K562 (cell line): Measurements from ENCODE around the gene BID. TPM values are rescaled to one million over a fixed set of nuclear protein-coding genes. Genes with fewer than 3 reads are reported as not detected.

ENCODE experiments used
- BHLHE40 ChIP-seq: IDR thresholded peaks from 2 replicates; pipeline ENCODE4 v1.6.1; 2011; ENCODE audit warnings: low read length, improper control_type of control experiment
- CBFA2T3 ChIP-seq: fragments of 450-650 bp; IDR thresholded peaks from 2 replicates; pipeline ENCODE4 v1.6.1; 2017
- EHMT2 ChIP-seq: fragments of 450-650 bp; IDR thresholded peaks from 2 replicates; pipeline ENCODE4 v1.6.1; 2018; ENCODE audit warnings: antibody characterized with exemption
- FIP1L1 ChIP-seq: fragments of 200-400 bp; formaldehyde crosslinking; IDR thresholded peaks from 2 replicates; pipeline ENCODE4 v1.6.1; 2018; ENCODE audit warnings: mild to moderate bottlenecking, low read depth, low read length; ENCODE audit not compliant: poor library complexity, severe bottlenecking
- LCOR ChIP-seq: sonication (generic); formaldehyde crosslinking; IDR thresholded peaks from 2 replicates; pipeline ENCODE4 v1.8.0; 2022; ENCODE audit warnings: mild to moderate bottlenecking, missing genetic modification reagents
- MTA3 ChIP-seq: fragments of 450-650 bp; formaldehyde crosslinking; IDR thresholded peaks from 2 replicates; pipeline ENCODE4 v1.6.1; 2017; ENCODE audit warnings: mild to moderate bottlenecking, borderline replicate concordance
- PPARD ChIP-seq: fragments of 250-450 bp; sonication (Bioruptor Pico); IDR thresholded peaks from 2 replicates; pipeline ENCODE4 v1.8.0; 2022; ENCODE audit warnings: inconsistent platforms, mild to moderate bottlenecking, moderate library complexity
- ZNF133 ChIP-seq: fragments of 250-450 bp; sonication (Bioruptor Pico); IDR thresholded peaks from 2 replicates; pipeline ENCODE4 v1.4.0; 2020; ENCODE audit warnings: mild to moderate bottlenecking
- ZNF696 ChIP-seq: fragments of 250-450 bp; sonication (Bioruptor Pico); conservative IDR thresholded peaks from 2 replicates; pipeline ENCODE4 v1.4.0; 2020; ENCODE audit warnings: mild to moderate bottlenecking, moderate library complexity
- polyA plus RNA-seq, 8 experiments: library from polyadenylated mRNA; depleted of rRNA in 4 of 8; stranded (reverse) in 5 of 8; unstranded in 3 of 8; fragments of >200 nt; fragmentation: Nextera tagmentation in 2 of 8; fragmentation: Illumina TruSeq in 1 of 8; extraction: Ambion mirVana in 2 of 8; extraction: Trizol in 1 of 8; gene quantifications; 2 replicates each; pipeline versions ENCODE4 v1.2.1 to v1.2.3, GENCODE V29; 2011 to 2014; ENCODE audit warnings: inconsistent platforms in 1 of 8, missing spikeins in 1 of 8
- total RNA-seq, 7 experiments: library from RNA; depleted of rRNA in 6 of 7; stranded (reverse); fragments of >200 nt in 6 of 7; fragmentation: Illumina TruSeq in 2 of 7; extraction: Trizol in 2 of 7; gene quantifications; 2 replicates each; pipeline versions ENCODE4 v1.2.1 to v1.2.3, GENCODE V29; 2011 to 2021; ENCODE audit warnings: low replicate concordance in 1 of 7
- TF ChIP-seq, protein P1 (sequence below), 2 experiments: fragments of 450-650 bp; IDR thresholded peaks; 2 replicates each; pipeline ENCODE4 v1.6.1; 2016; ENCODE audit warnings: mild to moderate bottlenecking in 2 of 2, borderline replicate concordance in 1 of 2, low read depth in 1 of 2, moderate library complexity in 1 of 2
- TF ChIP-seq, protein P2 (sequence below): fragments of 450-650 bp; formaldehyde crosslinking; IDR thresholded peaks from 2 replicates; pipeline ENCODE4 v1.4.0; 2020; ENCODE audit warnings: mild to moderate bottlenecking, moderate library complexity

The BID gene
- total and polyA plus RNA-seq, 9 of the 15 experiments (the other 6 are each of a cell fraction or from before 2014, with no cell fraction given) = 5.2 to 209 (median 63.7) TPM

DNA sequence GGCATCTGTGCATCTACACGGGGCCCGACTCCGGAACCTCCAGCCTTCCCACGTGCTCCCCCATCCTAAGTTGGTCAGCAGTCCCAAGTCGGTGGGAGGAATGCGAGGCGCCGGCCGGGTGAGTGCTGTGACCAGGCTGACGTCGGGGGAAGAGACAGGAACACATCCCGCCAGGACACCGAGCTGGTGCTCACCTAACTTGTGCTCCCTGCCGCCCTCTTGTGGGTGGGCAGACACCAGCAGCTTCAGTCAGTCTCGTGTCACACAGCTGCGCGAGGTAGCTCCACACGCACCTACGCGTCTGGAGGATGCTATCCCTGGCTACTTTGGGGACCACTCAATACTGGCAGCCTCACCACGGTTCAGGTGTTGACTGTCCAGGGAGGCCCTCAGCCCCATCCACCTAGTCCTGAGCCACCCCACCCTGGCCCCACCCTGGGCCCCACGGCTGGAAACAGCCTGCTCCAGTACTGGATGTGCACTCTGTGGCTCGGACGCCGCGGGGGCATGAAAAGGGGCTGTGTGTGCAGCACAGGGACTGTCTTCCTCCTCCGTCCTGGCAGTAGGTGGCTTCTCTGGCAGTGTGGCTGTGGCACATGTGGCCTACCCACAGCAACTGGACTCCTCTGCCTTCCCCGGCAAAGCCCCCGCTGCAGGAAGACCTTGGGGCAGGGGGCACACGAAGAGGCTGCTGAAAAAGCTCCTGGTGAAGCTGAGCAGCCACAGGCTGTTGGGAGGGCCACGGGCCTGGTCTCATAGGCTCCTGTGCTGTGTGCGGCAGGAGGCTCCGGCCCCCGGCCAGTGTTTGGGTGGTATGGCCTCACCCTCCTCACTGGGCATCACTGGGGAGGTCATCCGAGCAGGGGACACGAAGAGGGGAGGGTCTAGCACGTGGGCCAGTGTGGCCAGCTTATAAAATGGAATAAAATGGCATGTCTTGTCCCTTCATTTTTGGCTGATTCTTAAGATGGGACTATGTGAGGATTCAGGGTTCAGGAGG lies 11.2 kb upstream of the BID start (continued):
- TF ChIP-seq, protein P1, sequence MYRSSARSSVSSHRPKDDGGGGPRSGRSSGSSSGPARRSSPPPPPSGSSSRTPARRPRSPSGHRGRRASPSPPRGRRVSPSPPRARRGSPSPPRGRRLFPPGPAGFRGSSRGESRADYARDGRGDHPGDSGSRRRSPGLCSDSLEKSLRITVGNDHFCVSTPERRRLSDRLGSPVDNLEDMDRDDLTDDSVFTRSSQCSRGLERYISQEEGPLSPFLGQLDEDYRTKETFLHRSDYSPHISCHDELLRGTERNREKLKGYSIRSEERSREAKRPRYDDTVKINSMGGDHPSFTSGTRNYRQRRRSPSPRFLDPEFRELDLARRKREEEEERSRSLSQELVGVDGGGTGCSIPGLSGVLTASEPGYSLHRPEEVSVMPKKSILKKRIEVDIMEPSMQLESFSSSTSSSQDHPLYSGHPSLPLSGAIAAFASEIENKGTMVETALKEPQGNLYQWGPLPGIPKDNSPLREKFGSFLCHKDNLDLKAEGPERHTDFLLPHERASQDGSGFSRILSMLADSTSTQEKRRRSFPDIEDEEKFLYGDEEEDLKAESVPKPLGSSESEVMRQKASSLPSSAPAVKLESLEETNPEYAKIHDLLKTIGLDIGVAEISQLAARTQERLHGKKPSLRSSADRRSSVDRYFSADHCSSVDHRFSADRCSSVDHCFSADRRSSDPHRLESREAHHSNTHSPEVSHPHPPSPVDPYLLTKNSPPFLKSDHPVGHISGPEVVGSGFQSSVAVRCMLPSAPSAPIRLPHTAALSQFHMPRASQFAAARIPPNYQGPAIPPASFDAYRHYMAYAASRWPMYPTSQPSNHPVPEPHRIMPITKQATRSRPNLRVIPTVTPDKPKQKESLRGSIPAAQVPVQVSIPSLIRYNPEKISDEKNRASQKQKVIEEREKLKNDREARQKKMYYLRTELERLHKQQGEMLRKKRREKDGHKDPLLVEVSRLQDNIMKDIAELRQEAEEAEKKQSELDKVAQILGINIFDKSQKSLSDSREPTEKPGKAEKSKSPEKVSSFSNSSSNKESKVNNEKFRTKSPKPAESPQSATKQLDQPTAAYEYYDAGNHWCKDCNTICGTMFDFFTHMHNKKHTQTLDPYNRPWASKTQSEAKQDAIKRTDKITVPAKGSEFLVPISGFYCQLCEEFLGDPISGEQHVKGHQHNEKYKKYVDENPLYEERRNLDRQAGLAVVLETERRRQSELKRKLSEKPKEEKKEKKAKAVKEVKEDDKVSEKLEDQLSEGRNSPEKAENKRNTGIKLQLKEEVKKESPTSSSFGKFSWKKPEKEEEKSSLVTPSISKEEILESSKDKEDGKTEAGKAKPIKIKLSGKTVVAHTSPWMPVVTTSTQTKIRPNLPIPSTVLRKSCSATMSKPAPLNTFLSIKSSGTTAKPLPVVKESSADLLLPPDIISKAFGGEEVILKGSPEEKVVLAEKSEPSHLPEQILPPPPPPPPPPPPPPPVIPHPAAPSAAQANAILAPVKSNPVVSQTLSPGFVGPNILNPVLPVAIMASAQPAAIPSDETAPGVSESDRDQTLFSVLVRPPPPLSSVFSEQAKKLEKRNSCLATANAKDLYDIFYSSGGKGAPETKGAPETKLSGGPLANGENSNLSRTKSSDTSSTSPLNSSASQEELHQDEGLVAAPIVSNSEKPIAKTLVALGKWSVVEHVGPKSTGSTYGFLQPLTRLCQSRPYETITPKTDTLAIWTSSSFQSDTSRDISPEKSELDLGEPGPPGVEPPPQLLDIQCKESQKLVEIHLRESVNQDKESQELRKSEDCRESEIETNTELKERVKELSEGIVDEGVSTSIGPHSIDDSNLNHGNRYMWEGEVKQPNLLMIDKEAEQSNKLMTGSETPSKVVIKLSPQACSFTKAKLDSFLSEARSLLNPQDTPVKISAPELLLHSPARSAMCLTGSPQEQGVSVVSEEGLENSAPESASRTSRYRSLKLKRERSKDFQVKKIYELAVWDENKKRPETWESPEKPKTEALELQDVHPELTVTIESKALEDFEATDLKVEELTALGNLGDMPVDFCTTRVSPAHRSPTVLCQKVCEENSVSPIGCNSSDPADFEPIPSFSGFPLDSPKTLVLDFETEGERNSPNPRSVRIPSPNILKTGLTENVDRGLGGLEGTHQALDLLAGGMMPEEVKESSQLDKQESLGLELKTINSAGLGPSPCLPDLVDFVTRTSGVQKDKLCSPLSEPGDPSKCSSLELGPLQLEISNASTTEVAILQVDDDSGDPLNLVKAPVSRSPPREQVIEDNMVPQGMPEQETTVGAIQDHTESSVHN (IDR thresholded peaks at IDR 0.05; ENCODE audit: borderline replicate concordance in 1 of 2, low read depth in 1 of 2) = no peak
- TF ChIP-seq BHLHE40 = peak; percentile 96
- TF ChIP-seq PPARD (CRISPR knock-in tag) = no peak
- no peak for TF ChIP-seq ZNF696 (CRISPR knock-in tag)
- TF ChIP-seq ZNF133 (CRISPR knock-in tag) = no peak
- TF ChIP-seq MTA3 = peak; percentile 81
- no peak for TF ChIP-seq LCOR (CRISPR knock-in tag)
- TF ChIP-seq CBFA2T3 = no peak
- TF ChIP-seq EHMT2 = no peak
- TF ChIP-seq FIP1L1 = no peak
- TF ChIP-seq, protein P2, sequence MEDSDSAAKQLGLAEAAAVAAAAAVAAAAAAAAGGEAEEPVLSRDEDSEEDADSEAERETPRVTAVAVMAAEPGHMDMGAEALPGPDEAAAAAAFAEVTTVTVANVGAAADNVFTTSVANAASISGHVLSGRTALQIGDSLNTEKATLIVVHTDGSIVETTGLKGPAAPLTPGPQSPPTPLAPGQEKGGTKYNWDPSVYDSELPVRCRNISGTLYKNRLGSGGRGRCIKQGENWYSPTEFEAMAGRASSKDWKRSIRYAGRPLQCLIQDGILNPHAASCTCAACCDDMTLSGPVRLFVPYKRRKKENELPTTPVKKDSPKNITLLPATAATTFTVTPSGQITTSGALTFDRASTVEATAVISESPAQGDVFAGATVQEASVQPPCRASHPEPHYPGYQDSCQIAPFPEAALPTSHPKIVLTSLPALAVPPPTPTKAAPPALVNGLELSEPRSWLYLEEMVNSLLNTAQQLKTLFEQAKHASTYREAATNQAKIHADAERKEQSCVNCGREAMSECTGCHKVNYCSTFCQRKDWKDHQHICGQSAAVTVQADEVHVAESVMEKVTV (CRISPR knock-in tag) = peak; percentile 27; the same call in 1 of the 2 replicates
